HepG2 (cell line): ENCODE measurements around the gene TP53TG5. TPM values are rescaled to one million over a fixed set of nuclear protein-coding genes. Genes with fewer than 3 reads are reported as not detected.

ENCODE experiments used
- ATF2 ChIP-seq: sonication (generic); formaldehyde crosslinking; IDR thresholded peaks from 2 replicates; pipeline ENCODE4 v1.4.0; 2020; ENCODE audit warnings: missing genetic modification reagents
- HNRNPLL ChIP-seq: fragments of 200-400 bp; formaldehyde crosslinking; IDR thresholded peaks from 2 replicates; pipeline ENCODE4 v1.6.1; 2017; ENCODE audit warnings: mild to moderate bottlenecking, low read depth, low read length; ENCODE audit not compliant: poor library complexity, severe bottlenecking
- HOXD1 ChIP-seq: sonication (generic); formaldehyde crosslinking; IDR thresholded peaks from 2 replicates; pipeline ENCODE4 v1.5.0; 2020; ENCODE audit warnings: missing genetic modification reagents
- IKZF1 ChIP-seq: fragments of 450-650 bp; IDR thresholded peaks from 2 replicates; pipeline ENCODE4 v1.7.1; 2016
- ISX ChIP-seq: sonication (generic); formaldehyde crosslinking; conservative IDR thresholded peaks from 2 replicates; pipeline ENCODE4 v1.5.0; 2020; ENCODE audit warnings: missing genetic modification reagents
- KLF13 ChIP-seq: sonication (generic); formaldehyde crosslinking; IDR thresholded peaks from 2 replicates; pipeline ENCODE4 v1.4.0; 2020; ENCODE audit warnings: mild to moderate bottlenecking, missing genetic modification reagents
- MIXL1 ChIP-seq: IDR thresholded peaks from 2 replicates; pipeline ENCODE4 v1.6.1; 2016
- MTA3 ChIP-seq: sonication (generic); formaldehyde crosslinking; IDR thresholded peaks from 2 replicates; pipeline ENCODE4 v1.4.0; 2020; ENCODE audit warnings: missing genetic modification reagents
- NR0B2 ChIP-seq: sonication (generic); formaldehyde crosslinking; IDR thresholded peaks from 2 replicates; pipeline ENCODE4 v1.4.0; 2020; ENCODE audit warnings: mild to moderate bottlenecking, missing genetic modification reagents
- NR3C1 ChIP-seq: sonication (generic); formaldehyde crosslinking; IDR thresholded peaks from 2 replicates; pipeline ENCODE4 v1.4.0; 2020; ENCODE audit warnings: missing genetic modification reagents
- PRDM4 ChIP-seq: sonication (generic); formaldehyde crosslinking; IDR thresholded peaks from 2 replicates; pipeline ENCODE4 v1.9.0; 2021; ENCODE audit warnings: missing genetic modification reagents, borderline replicate concordance
- SALL1 ChIP-seq: sonication (generic); formaldehyde crosslinking; IDR thresholded peaks from 2 replicates; pipeline ENCODE4 v1.8.0; 2022; ENCODE audit warnings: mild to moderate bottlenecking, missing genetic modification reagents
- SP2 ChIP-seq: sonication (generic); formaldehyde crosslinking; IDR thresholded peaks from 2 replicates; pipeline ENCODE4 v1.5.1; 2020; ENCODE audit warnings: mild to moderate bottlenecking, missing genetic modification reagents
- TSC22D2 ChIP-seq: sonication (generic); formaldehyde crosslinking; IDR thresholded peaks from 2 replicates; pipeline ENCODE4 v1.5.1; 2020; ENCODE audit warnings: missing genetic modification reagents, mild to moderate bottlenecking, borderline replicate concordance
- ZC3H13 ChIP-seq: sonication (generic); formaldehyde crosslinking; IDR thresholded peaks from 2 replicates; pipeline ENCODE4 v1.8.1; 2023; ENCODE audit warnings: mild to moderate bottlenecking, missing genetic modification reagents, moderate library complexity
- ZFX ChIP-seq: sonication (generic); formaldehyde crosslinking; IDR thresholded peaks from 2 replicates; pipeline ENCODE4 v1.4.0; 2020; ENCODE audit warnings: mild to moderate bottlenecking, low read depth, missing genetic modification reagents, moderate library complexity
- ZNF124 ChIP-seq: sonication (generic); formaldehyde crosslinking; IDR thresholded peaks from 2 replicates; pipeline ENCODE4 v1.4.0; 2020; ENCODE audit warnings: missing genetic modification reagents
- ZNF207 ChIP-seq: fragments of 450-650 bp; IDR thresholded peaks from 2 replicates; pipeline ENCODE4 v1.6.1; 2016; ENCODE audit warnings: antibody characterized with exemption, borderline replicate concordance
- ZNF230 ChIP-seq: sonication (generic); formaldehyde crosslinking; IDR thresholded peaks from 2 replicates; pipeline ENCODE4 v1.4.0; 2020; ENCODE audit warnings: mild to moderate bottlenecking, missing genetic modification reagents
- ZNF607 ChIP-seq: sonication (generic); formaldehyde crosslinking; IDR thresholded peaks from 2 replicates; pipeline ENCODE4 v1.5.1; 2020; ENCODE audit warnings: missing genetic modification reagents, mild to moderate bottlenecking, borderline replicate concordance
- ZNF775 ChIP-seq: sonication (generic); formaldehyde crosslinking; IDR thresholded peaks from 2 replicates; pipeline ENCODE4 v1.4.0; 2020; ENCODE audit warnings: missing genetic modification reagents, mild to moderate bottlenecking, moderate library complexity, borderline replicate concordance
- polyA plus RNA-seq, 8 experiments: library from polyadenylated mRNA; depleted of rRNA in 3 of 8; stranded (reverse) in 7 of 8; unstranded in 1 of 8; fragments of >200 nt; fragmentation: Illumina TruSeq in 4 of 8; extraction: Trizol in 4 of 8; gene quantifications; 2 replicates each; pipeline versions ENCODE4 v1.2.1 to v1.2.3, GENCODE V29; 2011 to 2016; ENCODE audit warnings: low read depth in 4 of 8, missing spikeins in 1 of 8, mixed read lengths in 1 of 8; ENCODE audit not compliant: insufficient read depth in 1 of 8
- total RNA-seq, 5 experiments: library from RNA; depleted of rRNA; stranded (reverse); fragments of >200 nt; fragmentation: Illumina TruSeq; extraction: Trizol; gene quantifications; 2 replicates each; pipeline ENCODE4 v1.2.3, GENCODE V29; 2016; ENCODE audit warnings: low read depth in 1 of 5
- TF ChIP-seq, protein P1 (sequence below): sonication (generic); formaldehyde crosslinking; IDR thresholded peaks from 2 replicates; pipeline ENCODE4 v1.8.0; 2022; ENCODE audit warnings: mild to moderate bottlenecking, missing genetic modification reagents, borderline replicate concordance
- TF ChIP-seq, protein P2 (sequence below): sonication (generic); formaldehyde crosslinking; IDR thresholded peaks from 2 replicates; pipeline ENCODE4 v1.8.1; 2023; ENCODE audit warnings: missing genetic modification reagents, inconsistent platforms, borderline replicate concordance

The TP53TG5 gene
- total and polyA plus RNA-seq, 2 of the 13 experiments (the other 11 are each of a cell fraction or from before 2014, with no cell fraction given), result 0.11 TPM; not detected in 1

DNA sequence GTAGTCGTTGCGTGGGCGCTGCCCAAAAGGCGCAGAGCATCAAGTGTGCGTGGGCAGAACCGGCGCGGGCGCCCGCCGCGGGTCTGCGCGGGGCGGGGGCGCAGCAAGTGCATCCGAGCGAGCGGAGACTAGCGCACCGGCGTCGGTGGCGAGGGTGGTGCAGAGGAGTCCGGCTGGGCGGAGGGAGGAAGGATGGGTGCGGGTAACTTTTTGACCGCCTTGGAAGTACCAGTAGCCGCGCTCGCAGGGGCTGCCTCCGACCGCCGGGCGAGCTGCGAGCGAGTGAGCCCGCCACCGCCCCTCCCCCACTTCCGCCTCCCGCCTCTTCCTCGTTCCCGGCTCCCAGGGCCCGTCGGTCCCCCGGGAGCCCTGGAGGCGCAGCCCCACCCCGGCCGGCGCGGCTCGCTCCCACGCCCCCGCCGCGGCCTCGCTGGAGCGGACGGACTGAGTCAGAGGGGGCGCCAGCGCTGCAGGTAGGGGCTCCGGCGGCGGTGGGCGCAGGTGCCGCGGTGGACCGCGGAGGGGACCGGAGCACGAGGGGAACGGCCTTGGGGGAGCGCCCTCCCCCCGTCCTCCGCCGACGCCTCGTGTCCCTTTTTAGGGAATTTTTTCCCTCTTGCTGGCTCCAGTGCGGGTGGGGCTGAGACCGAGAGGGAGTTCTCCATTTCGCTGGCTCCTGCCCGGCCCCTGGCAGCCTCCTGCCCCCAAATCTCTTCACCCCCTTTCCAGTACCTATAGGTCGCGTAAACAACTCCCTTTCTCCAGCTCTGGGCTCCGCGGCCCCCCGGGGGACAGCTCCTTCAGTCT is 28.3 kb upstream of the TP53TG5 start (continued):
- 0 out of 2 replicates have a peak, but pooled peaks have one; percentile 49 for TF ChIP-seq KLF13 (CRISPR knock-in tag)
- TF ChIP-seq NR0B2, result no peak
- 0 out of 2 replicates have a peak, but pooled peaks have one; percentile 16 for TF ChIP-seq ATF2 (CRISPR knock-in tag)
- TF ChIP-seq ZNF230 (CRISPR knock-in tag), result no peak
- peak; percentile 24; the same call in 1 of the 2 replicates for TF ChIP-seq SALL1 (CRISPR knock-in tag)
- TF ChIP-seq, protein P1, sequence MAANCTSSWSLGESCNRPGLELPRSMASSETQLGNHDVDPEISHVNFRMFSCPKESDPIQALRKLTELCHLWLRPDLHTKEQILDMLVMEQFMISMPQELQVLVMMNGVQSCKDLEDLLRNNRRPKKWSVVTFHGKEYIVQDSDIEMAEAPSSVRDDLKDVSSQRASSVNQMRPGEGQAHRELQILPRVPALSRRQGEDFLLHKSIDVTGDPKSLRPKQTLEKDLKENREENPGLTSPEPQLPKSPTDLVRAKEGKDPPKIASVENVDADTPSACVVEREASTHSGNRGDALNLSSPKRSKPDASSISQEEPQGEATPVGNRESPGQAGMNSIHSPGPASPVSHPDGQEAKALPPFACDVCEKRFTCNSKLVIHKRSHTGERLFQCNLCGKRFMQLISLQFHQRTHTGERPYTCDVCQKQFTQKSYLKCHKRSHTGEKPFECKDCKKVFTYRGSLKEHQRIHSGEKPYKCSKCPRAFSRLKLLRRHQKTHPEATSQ (CRISPR knock-in tag), result no peak
- no peak for TF ChIP-seq MIXL1 (CRISPR knock-in tag)
- no peak for TF ChIP-seq ISX (CRISPR knock-in tag)
- no peak for TF ChIP-seq TSC22D2
- TF ChIP-seq NR3C1, result no peak
- TF ChIP-seq, protein P2, sequence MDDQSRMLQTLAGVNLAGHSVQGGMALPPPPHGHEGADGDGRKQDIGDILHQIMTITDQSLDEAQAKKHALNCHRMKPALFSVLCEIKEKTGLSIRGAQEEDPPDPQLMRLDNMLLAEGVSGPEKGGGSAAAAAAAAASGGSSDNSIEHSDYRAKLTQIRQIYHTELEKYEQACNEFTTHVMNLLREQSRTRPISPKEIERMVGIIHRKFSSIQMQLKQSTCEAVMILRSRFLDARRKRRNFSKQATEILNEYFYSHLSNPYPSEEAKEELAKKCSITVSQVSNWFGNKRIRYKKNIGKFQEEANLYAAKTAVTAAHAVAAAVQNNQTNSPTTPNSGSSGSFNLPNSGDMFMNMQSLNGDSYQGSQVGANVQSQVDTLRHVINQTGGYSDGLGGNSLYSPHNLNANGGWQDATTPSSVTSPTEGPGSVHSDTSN (CRISPR knock-in tag), result no peak
- no peak for TF ChIP-seq MTA3
- peak; percentile 69; the same call in 1 of the 2 replicates for TF ChIP-seq ZC3H13
- TF ChIP-seq ZNF775, result no peak
- TF ChIP-seq ZFX (CRISPR knock-in tag), result peak; percentile 56; the same call in 1 of the 2 replicates
- peak; percentile 95 for TF ChIP-seq HNRNPLL
- TF ChIP-seq IKZF1, result no peak
- TF ChIP-seq SP2, result no peak; the same call in 1 of the 2 replicates
- TF ChIP-seq ZNF207, result no peak
- no peak for TF ChIP-seq PRDM4 (CRISPR knock-in tag)
- TF ChIP-seq ZNF607 (CRISPR knock-in tag), result no peak; the same call in 1 of the 2 replicates
- 0 out of 2 replicates have a peak, but pooled peaks have one; percentile 24 for TF ChIP-seq ZNF124 (CRISPR knock-in tag)
- TF ChIP-seq HOXD1 (CRISPR knock-in tag), result no peak; the same call in 1 of the 2 replicates
